Erythroblast (primary cell): ENCODE results near the gene GOLGA6L2.
"Not testable (repeated sequence)": the region's sequence is repeated elsewhere in the genome, so short reads cannot be mapped to it uniquely, and the experiment has no call there.

Source experiments
- DNase-seq, 2 experiments: peaks; one replicate each; lab custom pipeline; 2025; lab: John Stamatoyannopoulos, UW
- GATA1 ChIP-seq: IDR thresholded peaks from 2 replicates; pipeline ENCODE4 v1.6.1; 2011; ENCODE audit warnings: low read depth, mild to moderate bottlenecking, control low read depth, low read length, moderate library complexity
- POLR2A ChIP-seq: IDR thresholded peaks from 2 replicates; pipeline ENCODE4 v1.6.1; 2011; ENCODE audit warnings: mild to moderate bottlenecking, low read length

Gene GOLGA6L2

GRCh38 chr15:23420806-23421575 is 26.1 kb downstream of the GOLGA6L2 start:
- TF ChIP-seq GATA1 (no peak), POLR2A (no peak)
- DNase-seq = no peak

GRCh38 chr15:23416349-23417276 is 30.4 kb downstream of the GOLGA6L2 start:
- TF ChIP-seq POLR2A (no peak), GATA1 (no peak)
- DNase-seq = peak in 1 of 2 experiments; percentile 2

- DNase-seq = not testable (repeated sequence)
These were observed 31.2 kb downstream of the GOLGA6L2 start for GRCh38 chr15:23415866-23416265.

- no peak for DNase-seq
- TF ChIP-seq POLR2A (no peak), GATA1 (no peak)
These were observed 31.6 kb downstream of the GOLGA6L2 start for GRCh38 chr15:23415321-23415865.

GRCh38 chr15:23412881-23413600 is 34.0 kb downstream of the GOLGA6L2 start:
- not testable (repeated sequence) for DNase-seq

- no peak for DNase-seq
- TF ChIP-seq GATA1 (no peak), POLR2A (no peak)
These were observed 35.2 kb downstream of the GOLGA6L2 start for GRCh38 chr15:23411841-23412240.

- no peak for DNase-seq
- TF ChIP-seq POLR2A (no peak), GATA1 (no peak)
These were observed 43.5 kb downstream of the GOLGA6L2 start for GRCh38 chr15:23403550-23403949.

- no peak for DNase-seq
- no peak for TF ChIP-seq POLR2A
- no peak for TF ChIP-seq GATA1
These were observed 44.5 kb downstream of the GOLGA6L2 start for GRCh38 chr15:23402544-23402943.

- DNase-seq = no peak
- TF ChIP-seq POLR2A (no peak), GATA1 (no peak)
These were observed 44.9 kb downstream of the GOLGA6L2 start for GRCh38 chr15:23402140-23402539.

GRCh38 chr15:23401627-23402026 is 45.4 kb downstream of the GOLGA6L2 start:
- DNase-seq = no peak
- no peak for TF ChIP-seq POLR2A
- TF ChIP-seq GATA1 = no peak

GRCh38 chr15:23399207-23399606 is 47.8 kb downstream of the GOLGA6L2 start:
- DNase-seq = not testable (repeated sequence)

- DNase-seq = not testable (repeated sequence)
These were observed 48.7 kb downstream of the GOLGA6L2 start for GRCh38 chr15:23398357-23398756.

- TF ChIP-seq POLR2A = no peak
- no peak for TF ChIP-seq GATA1
- no peak for DNase-seq
These were observed 49.3 kb downstream of the GOLGA6L2 start for GRCh38 chr15:23397779-23398178.

GRCh38 chr15:23395832-23396231 is 51.2 kb downstream of the GOLGA6L2 start:
- no peak for DNase-seq
- no peak for TF ChIP-seq GATA1
- TF ChIP-seq POLR2A = no peak
